Skin of body (tissue), 2 donors: Measurements from ENCODE around the gene ITGAL. TPM values are rescaled to one million over a fixed set of nuclear protein-coding genes. Genes with fewer than 3 reads are reported as not detected.
A peak's percentile ranks its signal among the peaks of the same experiment; 100 is the strongest.
"Not testable (repeated sequence)": the region's sequence is repeated elsewhere in the genome, so short reads cannot be mapped to it uniquely, and the experiment has no call there.

Source experiments
- DNase-seq: peaks from one replicate; lab custom pipeline; 2025; lab: John Stamatoyannopoulos, UW
- total RNA-seq: library from RNA; depleted of rRNA; stranded (reverse); fragments of >200 nt; gene quantifications from one replicate; pipeline ENCODE4 v1.2.3, GENCODE V29; 2014

The ITGAL gene
- total RNA-seq, 1 donor from 2014 or later: 6.1 TPM

GRCh38 chr16:30526137-30526822 lies 53.7 kb downstream of the ITGAL start, which contains the start of gene ZNF768:
Gene ZNF768 (minus strand): TSS chr16:30526566. CDS start chr16:30526413, 153 bp downstream.
- no peak for DNase-seq

- peak; percentile 96 for DNase-seq
Measured at GRCh38 chr16:30526823-30527634, 54.5 kb downstream of the ITGAL start.

GRCh38 chr16:30527635-30528178 lies 55.2 kb downstream of the ITGAL start:
- peak; percentile 77 for DNase-seq

- no peak for DNase-seq
Measured at GRCh38 chr16:30528799-30529457, 56.4 kb downstream of the ITGAL start.

GRCh38 chr16:30530163-30531037 lies 57.9 kb downstream of the ITGAL start:
- DNase-seq: no peak

GRCh38 chr16:30532285-30533145 lies 60.0 kb downstream of the ITGAL start:
- DNase-seq: no peak

- DNase-seq: no peak
Measured at GRCh38 chr16:30533146-30533522, 60.6 kb downstream of the ITGAL start.

GRCh38 chr16:30533748-30534367 lies 61.3 kb downstream of the ITGAL start:
- DNase-seq: no peak

- DNase-seq: peak; percentile 75
Measured at GRCh38 chr16:30534368-30535105, 62.0 kb downstream of the ITGAL start, which contains the start of gene ZNF747. Gene ZNF747 (minus strand): TSS chr16:30534858. CDS start chr16:30534679, 179 bp downstream.

- DNase-seq: no peak
Measured at GRCh38 chr16:30535106-30535776, 62.7 kb downstream of the ITGAL start.

GRCh38 chr16:30535777-30536190 lies 63.2 kb downstream of the ITGAL start:
- peak; percentile 47 for DNase-seq

GRCh38 chr16:30536391-30537024 lies 64.0 kb downstream of the ITGAL start:
- not testable (repeated sequence) for DNase-seq

- DNase-seq: no peak
Measured at GRCh38 chr16:30539000-30539964, 66.7 kb downstream of the ITGAL start.

- not testable (repeated sequence) for DNase-seq
Measured at GRCh38 chr16:30539986-30540526, 67.5 kb downstream of the ITGAL start.

GRCh38 chr16:30540916-30541464 lies 68.4 kb downstream of the ITGAL start:
- not testable (repeated sequence) for DNase-seq
